Osteocyte (in vitro differentiated cells): ENCODE results near the gene TMEM156. TPM values are rescaled to one million over a fixed set of nuclear protein-coding genes. Genes with fewer than 3 reads are reported as not detected.

ENCODE experiments used
- DNase-seq: peaks from one replicate; pipeline ENCODE4 v3.0.0; 2021; ENCODE audit warnings: mixed read lengths; ENCODE audit not compliant: unreplicated experiment; ENCODE audit errors: extremely low spot score
- H3K27ac Mint-ChIP-seq: one replicate; pipeline ENCODE4 v1.8.0; 2021; ENCODE audit warnings: mild to moderate bottlenecking, mixed read lengths; ENCODE audit not compliant: unreplicated experiment
- H3K27me3 Mint-ChIP-seq: one replicate; pipeline ENCODE4 v1.8.0; 2021; ENCODE audit warnings: mixed read lengths; ENCODE audit not compliant: unreplicated experiment
- H3K36me3 Mint-ChIP-seq: one replicate; pipeline ENCODE4 v1.8.0; 2021; ENCODE audit warnings: mixed read lengths; ENCODE audit not compliant: unreplicated experiment
- H3K4me1 Mint-ChIP-seq: one replicate; pipeline ENCODE4 v1.8.0; 2021; ENCODE audit warnings: mixed read lengths; ENCODE audit not compliant: unreplicated experiment
- H3K4me3 Mint-ChIP-seq: one replicate; pipeline ENCODE4 v1.8.0; 2021; ENCODE audit warnings: mild to moderate bottlenecking, moderate library complexity, mixed read lengths; ENCODE audit not compliant: unreplicated experiment
- H3K9me3 Mint-ChIP-seq: one replicate; pipeline ENCODE4 v1.8.0; 2021; ENCODE audit warnings: mixed read lengths; ENCODE audit not compliant: unreplicated experiment
- total RNA-seq: library from RNA; stranded (reverse); gene quantifications from 2 replicates; pipeline ENCODE4 v1.2.1, GENCODE V29; 2021
- TF ChIP-seq, protein P1 (sequence below): fragments of 200-600 bp; sonication (generic); IDR thresholded peaks from 2 replicates; pipeline ENCODE4 v1.5.0; 2021; ENCODE audit warnings: antibody characterized with exemption, mild to moderate bottlenecking, moderate library complexity

TMEM156 gene
- total RNA-seq, 1 donor from 2014 or later: not detected

DNA sequence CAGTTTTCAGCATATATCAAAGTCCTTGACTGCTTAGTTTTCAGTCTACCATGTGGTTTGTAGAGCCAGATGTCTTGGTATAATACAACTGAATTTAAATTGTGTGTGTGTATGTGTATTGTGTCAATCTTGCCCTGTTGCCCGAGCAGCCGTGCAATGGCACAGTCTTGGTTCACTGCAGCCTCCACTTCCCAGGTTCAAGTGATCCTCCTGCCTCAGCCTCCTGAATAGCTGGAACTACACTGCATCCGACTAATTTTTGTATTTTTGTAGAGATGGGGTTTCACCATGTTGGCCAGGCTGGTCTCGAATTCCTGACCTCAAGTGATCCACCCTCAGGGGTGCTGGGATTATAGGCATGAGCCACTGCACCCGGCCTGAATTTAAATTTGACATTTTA is 23.8 kb upstream of the TMEM156 start:
- H3K36me3 Mint-ChIP-seq: peaks cover 5% of the 10 kb centered on the region
- H3K27ac Mint-ChIP-seq: no peak overlapping the region
- DNase-seq: no peak
- peaks cover 22% of the 10 kb centered on the region for H3K4me1 Mint-ChIP-seq
- H3K9me3 Mint-ChIP-seq: no peaks in the 10 kb centered on the region
- TF ChIP-seq, protein P1, sequence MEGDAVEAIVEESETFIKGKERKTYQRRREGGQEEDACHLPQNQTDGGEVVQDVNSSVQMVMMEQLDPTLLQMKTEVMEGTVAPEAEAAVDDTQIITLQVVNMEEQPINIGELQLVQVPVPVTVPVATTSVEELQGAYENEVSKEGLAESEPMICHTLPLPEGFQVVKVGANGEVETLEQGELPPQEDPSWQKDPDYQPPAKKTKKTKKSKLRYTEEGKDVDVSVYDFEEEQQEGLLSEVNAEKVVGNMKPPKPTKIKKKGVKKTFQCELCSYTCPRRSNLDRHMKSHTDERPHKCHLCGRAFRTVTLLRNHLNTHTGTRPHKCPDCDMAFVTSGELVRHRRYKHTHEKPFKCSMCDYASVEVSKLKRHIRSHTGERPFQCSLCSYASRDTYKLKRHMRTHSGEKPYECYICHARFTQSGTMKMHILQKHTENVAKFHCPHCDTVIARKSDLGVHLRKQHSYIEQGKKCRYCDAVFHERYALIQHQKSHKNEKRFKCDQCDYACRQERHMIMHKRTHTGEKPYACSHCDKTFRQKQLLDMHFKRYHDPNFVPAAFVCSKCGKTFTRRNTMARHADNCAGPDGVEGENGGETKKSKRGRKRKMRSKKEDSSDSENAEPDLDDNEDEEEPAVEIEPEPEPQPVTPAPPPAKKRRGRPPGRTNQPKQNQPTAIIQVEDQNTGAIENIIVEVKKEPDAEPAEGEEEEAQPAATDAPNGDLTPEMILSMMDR: no peak
- no peak overlapping the region for H3K4me3 Mint-ChIP-seq
- no peaks in the 10 kb centered on the region for H3K27me3 Mint-ChIP-seq

DNA sequence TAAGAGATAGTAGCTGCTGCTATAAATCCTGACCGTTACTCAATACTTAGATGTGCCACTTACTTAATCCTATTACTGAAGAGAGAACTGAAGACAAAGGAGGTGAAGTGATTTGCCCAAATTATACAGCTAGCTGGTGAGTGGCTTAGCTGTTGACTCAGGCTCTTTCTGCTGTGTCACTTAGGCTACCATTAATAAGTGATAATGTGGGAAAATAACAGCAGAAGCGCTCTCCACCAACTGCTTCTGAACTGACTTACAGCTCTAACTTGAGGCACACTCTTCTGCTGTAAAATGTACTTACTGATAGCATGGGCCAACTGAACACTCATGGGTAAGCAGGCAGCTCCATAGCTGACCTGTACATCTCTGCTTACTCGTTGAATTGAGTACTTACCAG is 22.3 kb upstream of the TMEM156 start:
- no peak for DNase-seq
- Mint-ChIP-seq H3K36me3 (peaks cover 7% of the 10 kb centered on the region), H3K4me1 (peaks cover 21% of the 10 kb centered on the region), H3K9me3 (no peaks in the 10 kb centered on the region), H3K27ac (no peak overlapping the region), H3K27me3 (no peaks in the 10 kb centered on the region), H3K4me3 (no peak overlapping the region)
- TF ChIP-seq, protein P1: no peak

DNA sequence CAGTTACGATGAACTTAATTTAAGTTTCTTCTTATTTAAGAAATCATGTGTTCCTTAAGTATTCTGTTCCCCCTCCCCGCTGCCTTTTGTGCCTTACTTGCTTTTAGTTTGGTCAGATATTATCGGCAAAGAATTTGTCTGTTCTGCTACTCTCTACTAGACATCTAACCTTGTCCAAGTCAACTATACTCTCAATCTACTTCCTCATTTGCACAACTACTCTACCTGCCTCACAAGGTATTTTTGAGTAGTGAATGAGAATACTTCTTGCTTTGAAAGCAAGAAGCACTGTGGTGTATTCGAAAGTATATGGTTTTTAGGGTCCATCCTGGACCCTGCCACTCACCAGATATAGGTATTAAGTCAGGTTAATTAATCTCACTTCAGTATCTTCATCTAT is 21.8 kb upstream of the TMEM156 start:
- Mint-ChIP-seq H3K4me1 (peaks cover 21% of the 10 kb centered on the region), H3K9me3 (no peaks in the 10 kb centered on the region), H3K27ac (no peak overlapping the region), H3K4me3 (no peak overlapping the region), H3K27me3 (no peaks in the 10 kb centered on the region), H3K36me3 (peaks cover 7% of the 10 kb centered on the region)
- TF ChIP-seq, protein P1: no peak
- no peak for DNase-seq

DNA sequence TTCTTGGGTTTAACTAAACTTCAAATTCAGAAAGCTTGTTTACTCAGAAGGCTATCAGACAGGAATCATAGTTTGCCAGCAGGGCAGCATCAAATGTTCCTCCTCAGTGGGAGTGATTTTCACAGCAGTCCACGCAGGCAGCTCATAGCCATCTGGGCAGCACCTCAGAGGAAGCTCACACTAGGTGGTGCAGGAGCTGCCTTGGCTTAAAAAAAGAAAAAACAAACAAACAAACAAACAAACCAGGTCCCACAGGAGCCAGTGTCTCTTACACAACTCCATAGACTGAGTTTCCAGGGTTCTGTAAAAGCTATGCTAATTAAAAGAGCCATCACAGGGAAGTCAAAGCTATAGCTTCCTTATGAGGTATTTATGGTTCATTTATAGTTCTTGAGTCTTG is 19.3 kb upstream of the TMEM156 start:
- Mint-ChIP-seq H3K4me1 (peaks cover 41% of the 10 kb centered on the region), H3K27ac (no peak overlapping the region), H3K9me3 (no peaks in the 10 kb centered on the region), H3K36me3 (peaks cover 4% of the 10 kb centered on the region), H3K27me3 (no peaks in the 10 kb centered on the region), H3K4me3 (no peak overlapping the region)
- DNase-seq: no peak
- TF ChIP-seq, protein P1: no peak

DNA sequence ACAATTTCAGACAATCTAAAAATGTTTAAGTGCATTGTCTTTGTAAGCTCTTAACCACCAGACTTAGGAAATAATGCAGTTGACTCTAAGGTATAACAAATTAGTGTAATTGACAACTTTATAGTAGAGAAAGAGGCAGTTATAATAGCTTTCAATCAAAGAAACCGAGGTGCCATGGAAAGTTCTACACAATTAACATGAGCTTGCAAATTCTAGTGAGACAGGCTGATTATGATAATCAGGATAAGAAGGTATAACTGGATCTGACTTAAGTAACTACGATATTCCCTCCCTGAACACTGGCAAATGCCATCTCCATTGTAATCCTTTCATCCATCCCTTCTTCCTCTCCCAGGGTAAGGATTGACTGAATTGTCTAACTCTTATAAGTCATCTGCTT is 18.4 kb upstream of the TMEM156 start:
- no peaks in the 10 kb centered on the region for H3K9me3 Mint-ChIP-seq

More for the DNA sequence above, 18.4 kb upstream of the TMEM156 start:
- Mint-ChIP-seq H3K36me3 (peaks cover 4% of the 10 kb centered on the region), H3K27me3 (no peaks in the 10 kb centered on the region), H3K4me1 (peaks cover 49% of the 10 kb centered on the region), H3K4me3 (no peak overlapping the region), H3K27ac (peak overlapping the region; percentile 12)
- DNase-seq: no peak
- TF ChIP-seq, protein P1: no peak
